ENCODE results near the gene CSF1. TPM values are rescaled to one million over a fixed set of nuclear protein-coding genes. Genes with fewer than 3 reads are reported as not detected.

Gene CSF1
- total RNA-seq, 1 donor from 2014 or later = 53.4 TPM

DNA sequence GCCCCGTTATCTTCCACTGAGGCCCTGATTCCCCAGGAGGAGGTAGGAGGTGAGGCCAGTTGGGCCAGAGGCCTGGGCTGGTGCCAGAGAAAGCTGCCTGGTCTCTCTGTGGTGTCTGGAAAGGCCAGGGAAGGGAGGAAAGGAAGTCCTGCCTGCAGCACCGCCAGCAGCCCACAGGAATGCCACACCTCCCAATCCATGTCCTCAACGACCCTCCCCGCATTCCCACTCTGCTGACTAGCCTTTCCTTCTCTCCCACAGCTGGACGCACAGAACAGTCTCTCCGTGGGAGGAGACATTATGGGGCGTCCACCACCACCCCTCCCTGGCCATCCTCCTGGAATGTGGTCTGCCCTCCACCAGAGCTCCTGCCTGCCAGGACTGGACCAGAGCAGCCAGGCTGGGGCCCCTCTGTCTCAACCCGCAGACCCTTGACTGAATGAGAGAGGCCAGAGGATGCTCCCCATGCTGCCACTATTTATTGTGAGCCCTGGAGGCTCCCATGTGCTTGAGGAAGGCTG, 18.0 kb downstream of the CSF1 start:
- peak; percentile 38 for DNase-seq (ENCODE audit: low read depth)
- Histone ChIP-seq H3K36me3 (ENCODE audit: control insufficient read depth, insufficient read depth, low read length) (peaks cover 2% of the 10 kb centered on the region), H3K4me3 (ENCODE audit: low read depth, low read length) (no peak overlapping the region), H3K27me3 (ENCODE audit: control insufficient read depth, insufficient read depth, low read length) (no peaks in the 10 kb centered on the region)
- TF ChIP-seq, protein P1, sequence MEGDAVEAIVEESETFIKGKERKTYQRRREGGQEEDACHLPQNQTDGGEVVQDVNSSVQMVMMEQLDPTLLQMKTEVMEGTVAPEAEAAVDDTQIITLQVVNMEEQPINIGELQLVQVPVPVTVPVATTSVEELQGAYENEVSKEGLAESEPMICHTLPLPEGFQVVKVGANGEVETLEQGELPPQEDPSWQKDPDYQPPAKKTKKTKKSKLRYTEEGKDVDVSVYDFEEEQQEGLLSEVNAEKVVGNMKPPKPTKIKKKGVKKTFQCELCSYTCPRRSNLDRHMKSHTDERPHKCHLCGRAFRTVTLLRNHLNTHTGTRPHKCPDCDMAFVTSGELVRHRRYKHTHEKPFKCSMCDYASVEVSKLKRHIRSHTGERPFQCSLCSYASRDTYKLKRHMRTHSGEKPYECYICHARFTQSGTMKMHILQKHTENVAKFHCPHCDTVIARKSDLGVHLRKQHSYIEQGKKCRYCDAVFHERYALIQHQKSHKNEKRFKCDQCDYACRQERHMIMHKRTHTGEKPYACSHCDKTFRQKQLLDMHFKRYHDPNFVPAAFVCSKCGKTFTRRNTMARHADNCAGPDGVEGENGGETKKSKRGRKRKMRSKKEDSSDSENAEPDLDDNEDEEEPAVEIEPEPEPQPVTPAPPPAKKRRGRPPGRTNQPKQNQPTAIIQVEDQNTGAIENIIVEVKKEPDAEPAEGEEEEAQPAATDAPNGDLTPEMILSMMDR (IDR thresholded peaks at IDR 0.05; ENCODE audit: insufficient read depth, low read length, poor library complexity, severe bottlenecking) = no peak

DNA sequence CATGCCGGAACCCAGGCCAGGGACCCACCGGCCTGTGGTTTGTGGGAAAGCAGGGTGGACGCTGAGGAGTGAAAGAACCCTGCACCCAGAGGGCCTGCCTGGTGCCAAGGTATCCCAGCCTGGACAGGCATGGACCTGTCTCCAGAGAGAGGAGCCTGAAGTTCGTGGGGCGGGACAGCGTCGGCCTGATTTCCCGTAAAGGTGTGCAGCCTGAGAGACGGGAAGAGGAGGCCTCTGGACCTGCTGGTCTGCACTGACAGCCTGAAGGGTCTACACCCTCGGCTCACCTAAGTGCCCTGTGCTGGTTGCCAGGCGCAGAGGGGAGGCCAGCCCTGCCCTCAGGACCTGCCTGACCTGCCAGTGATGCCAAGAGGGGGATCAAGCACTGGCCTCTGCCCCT, 18.5 kb downstream of the CSF1 start:
- no peak overlapping the region for H3K4me3 ChIP-seq (ENCODE audit: low read depth, low read length)
- TF ChIP-seq, protein P1 (IDR thresholded peaks at IDR 0.05; ENCODE audit: insufficient read depth, low read length, poor library complexity, severe bottlenecking) = no peak
- H3K36me3 ChIP-seq (ENCODE audit: control insufficient read depth, insufficient read depth, low read length) = peaks cover 2% of the 10 kb centered on the region
- no peak for DNase-seq (ENCODE audit: low read depth)
- H3K27me3 ChIP-seq (ENCODE audit: control insufficient read depth, insufficient read depth, low read length) = no peaks in the 10 kb centered on the region

DNA sequence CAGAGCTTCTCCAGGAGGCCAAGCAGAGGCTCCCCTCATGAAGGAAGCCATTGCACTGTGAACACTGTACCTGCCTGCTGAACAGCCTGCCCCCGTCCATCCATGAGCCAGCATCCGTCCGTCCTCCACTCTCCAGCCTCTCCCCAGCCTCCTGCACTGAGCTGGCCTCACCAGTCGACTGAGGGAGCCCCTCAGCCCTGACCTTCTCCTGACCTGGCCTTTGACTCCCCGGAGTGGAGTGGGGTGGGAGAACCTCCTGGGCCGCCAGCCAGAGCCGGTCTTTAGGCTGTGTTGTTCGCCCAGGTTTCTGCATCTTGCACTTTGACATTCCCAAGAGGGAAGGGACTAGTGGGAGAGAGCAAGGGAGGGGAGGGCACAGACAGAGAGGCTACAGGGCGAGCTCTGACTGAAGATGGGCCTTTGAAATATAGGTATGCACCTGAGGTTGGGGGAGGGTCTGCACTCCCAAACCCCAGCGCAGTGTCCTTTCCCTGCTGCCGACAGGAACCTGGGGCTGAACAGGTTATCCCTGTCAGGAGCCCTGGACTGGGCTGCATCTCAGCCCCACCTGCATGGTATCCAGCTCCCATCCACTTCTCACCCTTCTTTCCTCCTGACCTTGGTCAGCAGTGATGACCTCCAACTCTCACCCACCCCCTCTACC, 19.1 kb downstream of the CSF1 start:
- peaks cover 2% of the 10 kb centered on the region for H3K36me3 ChIP-seq (ENCODE audit: control insufficient read depth, insufficient read depth, low read length)
- TF ChIP-seq, protein P1 (IDR thresholded peaks at IDR 0.05; ENCODE audit: insufficient read depth, low read length, poor library complexity, severe bottlenecking) = no peak
- no peak overlapping the region for H3K4me3 ChIP-seq (ENCODE audit: low read depth, low read length)
- no peaks in the 10 kb centered on the region for H3K27me3 ChIP-seq (ENCODE audit: control insufficient read depth, insufficient read depth, low read length)
- no peak for DNase-seq (ENCODE audit: low read depth)

DNA sequence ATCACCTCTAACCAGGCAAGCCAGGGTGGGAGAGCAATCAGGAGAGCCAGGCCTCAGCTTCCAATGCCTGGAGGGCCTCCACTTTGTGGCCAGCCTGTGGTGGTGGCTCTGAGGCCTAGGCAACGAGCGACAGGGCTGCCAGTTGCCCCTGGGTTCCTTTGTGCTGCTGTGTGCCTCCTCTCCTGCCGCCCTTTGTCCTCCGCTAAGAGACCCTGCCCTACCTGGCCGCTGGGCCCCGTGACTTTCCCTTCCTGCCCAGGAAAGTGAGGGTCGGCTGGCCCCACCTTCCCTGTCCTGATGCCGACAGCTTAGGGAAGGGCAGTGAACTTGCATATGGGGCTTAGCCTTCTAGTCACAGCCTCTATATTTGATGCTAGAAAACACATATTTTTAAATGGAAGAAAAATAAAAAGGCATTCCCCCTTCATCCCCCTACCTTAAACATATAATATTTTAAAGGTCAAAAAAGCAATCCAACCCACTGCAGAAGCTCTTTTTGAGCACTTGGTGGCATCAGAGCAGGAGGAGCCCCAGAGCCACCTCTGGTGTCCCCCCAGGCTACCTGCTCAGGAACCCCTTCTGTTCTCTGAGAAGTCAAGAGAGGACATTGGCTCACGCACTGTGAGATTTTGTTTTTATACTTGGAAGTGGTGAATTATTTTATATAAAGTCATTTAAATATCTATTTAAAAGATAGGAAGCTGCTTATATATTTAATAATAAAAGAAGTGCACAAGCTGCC, 19.8 kb downstream of the CSF1 start:
- H3K36me3 ChIP-seq (ENCODE audit: control insufficient read depth, insufficient read depth, low read length) = peaks cover 2% of the 10 kb centered on the region
- TF ChIP-seq, protein P1 (IDR thresholded peaks at IDR 0.05; ENCODE audit: insufficient read depth, low read length, poor library complexity, severe bottlenecking) = no peak
- no peaks in the 10 kb centered on the region for H3K27me3 ChIP-seq (ENCODE audit: control insufficient read depth, insufficient read depth, low read length)

DNA sequence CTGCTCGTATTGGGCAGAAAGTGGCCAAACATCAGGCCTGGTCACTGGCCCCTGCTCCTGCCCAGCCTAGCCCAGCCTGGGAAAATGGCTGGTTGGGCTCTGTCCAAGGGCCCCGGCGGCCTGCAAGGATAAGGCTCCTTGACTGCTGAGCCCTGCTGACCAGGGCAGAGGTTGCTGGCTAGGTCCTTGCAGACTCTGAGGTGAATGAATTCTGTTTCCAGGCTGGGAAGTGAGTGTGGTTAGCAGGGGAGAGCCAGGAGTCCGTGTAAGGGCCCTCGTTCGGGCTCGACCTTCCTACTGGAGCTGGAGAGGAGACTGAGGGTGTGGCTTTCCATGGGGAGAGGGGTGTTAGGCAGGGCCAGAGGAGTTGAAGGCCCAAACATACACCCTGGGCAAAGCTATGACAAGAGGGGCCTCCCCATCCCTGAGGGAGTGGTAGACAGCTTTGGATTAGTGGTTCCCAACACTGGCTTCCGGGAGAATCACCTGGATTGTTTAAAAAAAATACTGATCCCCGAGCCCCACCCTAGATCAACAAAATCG, 20.6 kb downstream of the CSF1 start:
- no peaks in the 10 kb centered on the region for H3K27me3 ChIP-seq (ENCODE audit: control insufficient read depth, insufficient read depth, low read length)
- TF ChIP-seq, protein P1 (IDR thresholded peaks at IDR 0.05; ENCODE audit: insufficient read depth, low read length, poor library complexity, severe bottlenecking) = no peak
- no peak overlapping the region for H3K4me3 ChIP-seq (ENCODE audit: low read depth, low read length)
- peak; percentile 61 for DNase-seq (ENCODE audit: low read depth)
- peaks cover 2% of the 10 kb centered on the region for H3K36me3 ChIP-seq (ENCODE audit: control insufficient read depth, insufficient read depth, low read length)

More for the DNA sequence above, 19.8 kb downstream of the CSF1 start:
- DNase-seq (ENCODE audit: low read depth) = no peak
- H3K4me3 ChIP-seq (ENCODE audit: low read depth, low read length) = no peak overlapping the region

Measured in kidney epithelial cell (primary cell).